ENCODE results near the gene CANX.
"Not testable (repeated sequence)": the region's sequence is repeated elsewhere in the genome, so short reads cannot be mapped to it uniquely, and the experiment has no call there.

CANX gene

GRCh38 chr5:179698935-179699615, at the start of gene CANX:
Gene CANX (plus strand): TSS chr5:179698967. CDS start chr5:179705682, 6,715 bp downstream.
- DNase-seq (ENCODE audit: extremely low read depth in 1 of 2, low read depth in 1 of 2), result no peak

GRCh38 chr5:179649166-179649703, 49.5 kb upstream of the CANX start:
- DNase-seq (ENCODE audit: extremely low read depth in 1 of 2, low read depth in 1 of 2), result not testable (repeated sequence)

GRCh38 chr5:179650245-179650644, 48.5 kb upstream of the CANX start:
- not testable (repeated sequence) for DNase-seq (ENCODE audit: extremely low read depth in 1 of 2, low read depth in 1 of 2)

GRCh38 chr5:179653135-179653534, 45.6 kb upstream of the CANX start:
- not testable (repeated sequence) for DNase-seq (ENCODE audit: extremely low read depth in 1 of 2, low read depth in 1 of 2)

GRCh38 chr5:179657302-179658178, 41.2 kb upstream of the CANX start:
- not testable (repeated sequence) for DNase-seq (ENCODE audit: extremely low read depth in 1 of 2, low read depth in 1 of 2)

GRCh38 chr5:179658179-179658856, 40.4 kb upstream of the CANX start:
- not testable (repeated sequence) for DNase-seq (ENCODE audit: extremely low read depth in 1 of 2, low read depth in 1 of 2)

GRCh38 chr5:179661647-179662046, 37.1 kb upstream of the CANX start:
- not testable (repeated sequence) for DNase-seq (ENCODE audit: extremely low read depth in 1 of 2, low read depth in 1 of 2)

- DNase-seq (ENCODE audit: extremely low read depth in 1 of 2, low read depth in 1 of 2), result no peak
These were observed 30.4 kb upstream of the CANX start for GRCh38 chr5:179668391-179668790.

- DNase-seq (ENCODE audit: extremely low read depth in 1 of 2, low read depth in 1 of 2), result peak; percentile 92
These were observed 20.3 kb upstream of the CANX start for GRCh38 chr5:179678223-179679013.

GRCh38 chr5:179679014-179679674, 19.6 kb upstream of the CANX start:
- DNase-seq (ENCODE audit: extremely low read depth in 1 of 2, low read depth in 1 of 2), result peak; percentile 49 to 70

GRCh38 chr5:179680014-179680779, 18.6 kb upstream of the CANX start:
- DNase-seq (ENCODE audit: extremely low read depth in 1 of 2, low read depth in 1 of 2), result no peak

GRCh38 chr5:179680780-179681401, 17.9 kb upstream of the CANX start, which contains the start of gene CBY3:
Gene CBY3 (minus strand): TSS chr5:179681034. CDS start chr5:179680918, 116 bp downstream.
- DNase-seq (ENCODE audit: extremely low read depth in 1 of 2, low read depth in 1 of 2), result no peak

GRCh38 chr5:179689212-179689611, 9.6 kb upstream of the CANX start:
- not testable (repeated sequence) for DNase-seq (ENCODE audit: extremely low read depth in 1 of 2, low read depth in 1 of 2)

GRCh38 chr5:179694561-179694960, 4.2 kb upstream of the CANX start:
- DNase-seq (ENCODE audit: extremely low read depth in 1 of 2, low read depth in 1 of 2), result no peak

GRCh38 chr5:179696603-179697002, 2.2 kb upstream of the CANX start:
- DNase-seq (ENCODE audit: extremely low read depth in 1 of 2, low read depth in 1 of 2), result no peak

GRCh38 chr5:179697108-179697507, 1.7 kb upstream of the CANX start:
- no peak for DNase-seq (ENCODE audit: extremely low read depth in 1 of 2, low read depth in 1 of 2)

GRCh38 chr5:179697543-179697942, 1.2 kb upstream of the CANX start:
- DNase-seq (ENCODE audit: extremely low read depth in 1 of 2, low read depth in 1 of 2), result not testable (repeated sequence)
